ENCODE results near the gene KLF6. TPM values are rescaled to one million over a fixed set of nuclear protein-coding genes. Genes with fewer than 3 reads are reported as not detected.
A peak's percentile ranks its signal among the peaks of the same experiment; 100 is the strongest.

Gene KLF6
- total and polyA plus RNA-seq, 2 donors (not counting 3 experiments of a cell fraction or from before 2014, with no cell fraction given), result 183 to 307 TPM

DNA sequence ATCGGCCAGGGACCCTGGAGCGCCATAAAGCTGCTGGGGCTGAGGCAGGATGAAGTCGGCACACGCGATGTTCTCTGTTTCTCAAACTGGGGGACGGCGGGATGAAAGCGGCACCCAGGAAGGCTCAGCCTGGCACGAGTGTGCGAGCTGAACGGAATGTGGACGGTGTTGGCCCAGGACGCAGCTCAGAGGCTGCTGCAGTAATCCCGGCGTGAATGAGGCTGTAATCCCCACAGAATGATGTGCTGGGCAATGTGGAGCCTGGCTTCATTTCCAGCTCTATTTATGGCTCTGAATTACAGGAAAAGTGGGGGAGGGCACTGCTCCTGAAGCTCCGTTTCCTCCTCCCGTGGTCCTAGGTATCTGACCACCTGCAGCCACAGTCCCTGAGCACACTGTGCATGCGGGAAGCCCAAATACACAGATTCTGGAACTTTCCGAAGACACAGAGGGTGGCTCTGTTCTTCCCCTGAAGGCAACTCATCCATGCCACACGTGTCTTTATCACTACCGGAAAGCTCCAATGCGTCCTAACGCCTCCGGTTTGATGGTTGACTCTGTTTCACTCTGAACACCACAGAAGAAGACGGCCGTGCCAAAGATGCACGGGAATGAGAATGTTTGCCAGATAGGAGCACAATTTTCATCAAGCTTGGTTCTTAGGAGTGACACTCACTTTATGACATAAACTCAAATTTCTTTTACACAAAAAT, 37.6 kb downstream of the KLF6 start:
- CTCF ChIA-PET, result interaction anchor here (0.7 to 1.2 kb wide), 2 partner anchors 8 to 29 kb away, joined by 3 read pairs; no protein-coding TSS in a partner anchor
- POLR2A ChIA-PET, result no interaction called here

GRCh38 chr10:3746634-3747033, 38.4 kb downstream of the KLF6 start:
- FAIRE-seq (no peak), DNase-seq (ENCODE audit: low read depth, low spot score) (no peak)
- Histone ChIP-seq H3K27ac (ENCODE audit: insufficient read depth, low read depth, low read length) (no peak overlapping the region), H3K36me3 (ENCODE audit: control insufficient read depth in 2 of 2, extremely low read depth in 1 of 2, insufficient read depth in 2 of 2, low read length in 2 of 2) (no peaks in the 10 kb centered on the region), H3K9me1 (replicated peaks; ENCODE audit: control insufficient read depth, extremely low read depth, insufficient read depth, low read length) (no peaks in the 10 kb centered on the region), H3K9ac (replicated peaks; ENCODE audit: extremely low read depth, insufficient read depth, low read length) (no peak overlapping the region), H4K20me1 (replicated peaks; ENCODE audit: control insufficient read depth, extremely low read depth, insufficient read depth, low read length) (no peaks in the 10 kb centered on the region), H3K4me3 (replicated peaks in 1 of 3; ENCODE audit: insufficient read depth in 1 of 3, low read depth in 1 of 3, low read length in 3 of 3) (no peak overlapping the region), H3K4me1 (ENCODE audit: control insufficient read depth, extremely low read depth, insufficient read depth, low read length) (peaks cover 16% of the 10 kb centered on the region), H3K4me2 (ENCODE audit: insufficient read depth, low read length) (no peak overlapping the region), H2AFZ (ENCODE audit: low read depth, low read length) (no peak overlapping the region), H3K9me3 (replicated peaks; ENCODE audit: control insufficient read depth, insufficient read depth, low read length) (no peaks in the 10 kb centered on the region), H3K79me2 (ENCODE audit: control insufficient read depth, insufficient read depth, low read length) (no peaks in the 10 kb centered on the region), H3K27me3 (ENCODE audit: control insufficient read depth in 2 of 2, insufficient read depth in 2 of 2, low read length in 2 of 2) (no peaks in the 10 kb centered on the region)
- dilution Hi-C loops (cut with MboI; ENCODE audit: extremely low pct_ligation_motif_present, low sequenced_read_pairs) (no loop called here), intact Hi-C loops (cut with micrococcal nuclease) (no loop called here)
- no TSS peak for BruUV-seq (replicated peaks)
- no peak for TF ChIP-seq GATA2 (IDR thresholded peaks at IDR 0.05; ENCODE audit: insufficient read depth, insufficient read length, low read depth, low read length)
- no peak for TF ChIP-seq FOS (IDR thresholded peaks at IDR 0.05; ENCODE audit: borderline replicate concordance, insufficient read depth, low read length)
- TF ChIP-seq MYC (IDR thresholded peaks at IDR 0.05; ENCODE audit: low read depth, low read length), result no peak
- no peak for TF ChIP-seq CTCF (IDR thresholded peaks at IDR 0.05; ENCODE audit: extremely low read depth in 1 of 2, insufficient read depth in 1 of 2, low read depth in 1 of 2, low read length in 2 of 2)
- no peak for TF ChIP-seq POLR2AphosphoS5 (IDR thresholded peaks at IDR 0.05; ENCODE audit: insufficient read depth, low read depth, low read length)
- TF ChIP-seq EZH2 (IDR thresholded peaks at IDR 0.05; ENCODE audit: borderline replicate concordance, low read depth, low read length, severe bottlenecking), result no peak
- no peak for TF ChIP-seq JUN (IDR thresholded peaks at IDR 0.05; ENCODE audit: borderline replicate concordance, insufficient read depth, insufficient read length, low read depth)
- TF ChIP-seq, protein P1, sequence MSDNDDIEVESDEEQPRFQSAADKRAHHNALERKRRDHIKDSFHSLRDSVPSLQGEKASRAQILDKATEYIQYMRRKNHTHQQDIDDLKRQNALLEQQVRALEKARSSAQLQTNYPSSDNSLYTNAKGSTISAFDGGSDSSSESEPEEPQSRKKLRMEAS (IDR thresholded peaks at IDR 0.05; ENCODE audit: insufficient read depth, insufficient read length), result no peak
- no peak for TF ChIP-seq POLR2A (IDR thresholded peaks at IDR 0.05; ENCODE audit: low read depth, low read length)
- ChIA-PET CTCF (no interaction called here), POLR2A (no interaction called here)

More for the DNA sequence above, 37.6 kb downstream of the KLF6 start:
- H3K4me2 ChIP-seq (ENCODE audit: insufficient read depth, low read length), result peak overlapping the region; percentile 29
- peak overlapping the region; percentile 68 for H2AFZ ChIP-seq (ENCODE audit: low read depth, low read length)
- intact Hi-C loops (cut with micrococcal nuclease), result no loop called here
- TF ChIP-seq GATA2 (IDR thresholded peaks at IDR 0.05; ENCODE audit: insufficient read depth, insufficient read length, low read depth, low read length), result no peak
- TF ChIP-seq EZH2 (IDR thresholded peaks at IDR 0.05; ENCODE audit: borderline replicate concordance, low read depth, low read length, severe bottlenecking), result no peak
- TF ChIP-seq JUN (IDR thresholded peaks at IDR 0.05; ENCODE audit: borderline replicate concordance, insufficient read depth, insufficient read length, low read depth), result no peak
- TF ChIP-seq MYC (IDR thresholded peaks at IDR 0.05; ENCODE audit: low read depth, low read length), result no peak
- no peak for TF ChIP-seq FOS (IDR thresholded peaks at IDR 0.05; ENCODE audit: borderline replicate concordance, insufficient read depth, low read length)
- TF ChIP-seq, protein P1 (IDR thresholded peaks at IDR 0.05; ENCODE audit: insufficient read depth, insufficient read length), result no peak
- no peak for TF ChIP-seq POLR2A (IDR thresholded peaks at IDR 0.05; ENCODE audit: low read depth, low read length)
- peak overlapping the region; percentile 1 for H3K9ac ChIP-seq (replicated peaks; ENCODE audit: extremely low read depth, insufficient read depth, low read length)
- H3K27me3 ChIP-seq (ENCODE audit: control insufficient read depth in 2 of 2, insufficient read depth in 2 of 2, low read length in 2 of 2), result no peaks in the 10 kb centered on the region
- peak; percentile 66 for DNase-seq (ENCODE audit: low read depth, low spot score)
- H3K9me3 ChIP-seq (replicated peaks; ENCODE audit: control insufficient read depth, insufficient read depth, low read length), result no peaks in the 10 kb centered on the region
- FAIRE-seq, result no peak
- peaks cover 16% of the 10 kb centered on the region for H3K4me1 ChIP-seq (ENCODE audit: control insufficient read depth, extremely low read depth, insufficient read depth, low read length)
- BruUV-seq (replicated peaks), result no TSS peak
- no peaks in the 10 kb centered on the region for H3K36me3 ChIP-seq (ENCODE audit: control insufficient read depth in 2 of 2, extremely low read depth in 1 of 2, insufficient read depth in 2 of 2, low read length in 2 of 2)
- peak overlapping the region; percentile 49 for H3K27ac ChIP-seq (ENCODE audit: insufficient read depth, low read depth, low read length)
- no peaks in the 10 kb centered on the region for H3K9me1 ChIP-seq (replicated peaks; ENCODE audit: control insufficient read depth, extremely low read depth, insufficient read depth, low read length)
- no peak overlapping the region for H3K4me3 ChIP-seq (replicated peaks in 1 of 3; ENCODE audit: insufficient read depth in 1 of 3, low read depth in 1 of 3, low read length in 3 of 3)
- H4K20me1 ChIP-seq (replicated peaks; ENCODE audit: control insufficient read depth, extremely low read depth, insufficient read depth, low read length), result no peaks in the 10 kb centered on the region
- dilution Hi-C loops (cut with MboI; ENCODE audit: extremely low pct_ligation_motif_present, low sequenced_read_pairs), result no loop called here
- no peaks in the 10 kb centered on the region for H3K79me2 ChIP-seq (ENCODE audit: control insufficient read depth, insufficient read depth, low read length)

Measured in endothelial cell of umbilical vein (primary cell).